ENCODE data around the gene LRRC28.
A peak's percentile ranks its signal among the peaks of the same experiment; 100 is the strongest.

LRRC28 gene

GRCh38 chr15:99433757-99434450, 182.6 kb downstream of the LRRC28 start:
- Mint-ChIP-seq H3K9me3 (no peaks in the 10 kb centered on the region), H3K27ac (peak overlapping the region; percentile 82), H3K4me1 (ENCODE audit: low read depth) (peaks cover 57% of the 10 kb centered on the region), H3K36me3 (ENCODE audit: low read depth) (no peaks in the 10 kb centered on the region), H3K27me3 (peaks cover 35% of the 10 kb centered on the region), H3K4me3 (no peak overlapping the region)
- intact Hi-C loops (cut with micrococcal nuclease), result no loop called here

GRCh38 chr15:99434506-99435112, 183.3 kb downstream of the LRRC28 start:
- intact Hi-C loops (cut with micrococcal nuclease), result no loop called here

GRCh38 chr15:99435113-99435695, 183.9 kb downstream of the LRRC28 start:
- Mint-ChIP-seq H3K4me1 (ENCODE audit: low read depth) (peaks cover 57% of the 10 kb centered on the region), H3K4me3 (no peak overlapping the region), H3K27ac (peak overlapping the region; percentile 82), H3K27me3 (peaks cover 40% of the 10 kb centered on the region), H3K36me3 (ENCODE audit: low read depth) (no peaks in the 10 kb centered on the region), H3K9me3 (no peaks in the 10 kb centered on the region)
- intact Hi-C loops (cut with micrococcal nuclease), result no loop called here

More at GRCh38 chr15:99434506-99435112, 183.3 kb downstream of the LRRC28 start:
- Mint-ChIP-seq H3K4me1 (ENCODE audit: low read depth) (peaks cover 57% of the 10 kb centered on the region), H3K27me3 (peaks cover 36% of the 10 kb centered on the region), H3K27ac (peak overlapping the region; percentile 82), H3K4me3 (no peak overlapping the region), H3K9me3 (no peaks in the 10 kb centered on the region), H3K36me3 (ENCODE audit: low read depth) (no peaks in the 10 kb centered on the region)

GRCh38 chr15:99435877-99436541, 184.7 kb downstream of the LRRC28 start:
- peaks cover 55% of the 10 kb centered on the region for H3K4me1 Mint-ChIP-seq (ENCODE audit: low read depth)
- no peaks in the 10 kb centered on the region for H3K9me3 Mint-ChIP-seq
- no peaks in the 10 kb centered on the region for H3K36me3 Mint-ChIP-seq (ENCODE audit: low read depth)
- H3K27ac Mint-ChIP-seq, result peak overlapping the region; percentile 30
- intact Hi-C loops (cut with micrococcal nuclease), result no loop called here
- H3K4me3 Mint-ChIP-seq, result no peak overlapping the region
- peaks cover 41% of the 10 kb centered on the region for H3K27me3 Mint-ChIP-seq

GRCh38 chr15:99436542-99437314, 185.4 kb downstream of the LRRC28 start:
- intact Hi-C loops (cut with micrococcal nuclease), result no loop called here
- Mint-ChIP-seq H3K9me3 (no peaks in the 10 kb centered on the region), H3K27ac (peak overlapping the region; percentile 30), H3K4me3 (no peak overlapping the region), H3K36me3 (ENCODE audit: low read depth) (no peaks in the 10 kb centered on the region), H3K4me1 (ENCODE audit: low read depth) (peaks cover 48% of the 10 kb centered on the region), H3K27me3 (peaks cover 41% of the 10 kb centered on the region)

- H3K4me3 Mint-ChIP-seq, result no peak overlapping the region
- H3K36me3 Mint-ChIP-seq (ENCODE audit: low read depth), result no peaks in the 10 kb centered on the region
- intact Hi-C loops (cut with micrococcal nuclease), result no loop called here
- H3K27ac Mint-ChIP-seq, result peak overlapping the region; percentile 30
- no peaks in the 10 kb centered on the region for H3K9me3 Mint-ChIP-seq
- H3K4me1 Mint-ChIP-seq (ENCODE audit: low read depth), result peaks cover 44% of the 10 kb centered on the region
- H3K27me3 Mint-ChIP-seq, result peaks cover 43% of the 10 kb centered on the region
These were observed 186.3 kb downstream of the LRRC28 start for GRCh38 chr15:99437315-99438223.

GRCh38 chr15:99438224-99438585, 186.9 kb downstream of the LRRC28 start:
- intact Hi-C loops (cut with micrococcal nuclease), result no loop called here
- Mint-ChIP-seq H3K36me3 (ENCODE audit: low read depth) (no peaks in the 10 kb centered on the region), H3K4me3 (no peak overlapping the region), H3K4me1 (ENCODE audit: low read depth) (peaks cover 41% of the 10 kb centered on the region), H3K9me3 (no peaks in the 10 kb centered on the region), H3K27me3 (peaks cover 49% of the 10 kb centered on the region), H3K27ac (no peak overlapping the region)

- Mint-ChIP-seq H3K4me1 (ENCODE audit: low read depth) (peaks cover 34% of the 10 kb centered on the region), H3K36me3 (ENCODE audit: low read depth) (no peaks in the 10 kb centered on the region), H3K4me3 (no peak overlapping the region), H3K27me3 (peaks cover 53% of the 10 kb centered on the region), H3K27ac (no peak overlapping the region), H3K9me3 (no peaks in the 10 kb centered on the region)
- intact Hi-C loops (cut with micrococcal nuclease), result no loop called here
These were observed 187.6 kb downstream of the LRRC28 start for GRCh38 chr15:99438691-99439523.

GRCh38 chr15:99439524-99439835, 188.2 kb downstream of the LRRC28 start:
- intact Hi-C loops (cut with micrococcal nuclease), result no loop called here
- H3K27ac Mint-ChIP-seq, result no peak overlapping the region
- no peak overlapping the region for H3K4me3 Mint-ChIP-seq
- no peaks in the 10 kb centered on the region for H3K36me3 Mint-ChIP-seq (ENCODE audit: low read depth)
- H3K4me1 Mint-ChIP-seq (ENCODE audit: low read depth), result peaks cover 29% of the 10 kb centered on the region
- no peaks in the 10 kb centered on the region for H3K9me3 Mint-ChIP-seq
- peaks cover 50% of the 10 kb centered on the region for H3K27me3 Mint-ChIP-seq

- Mint-ChIP-seq H3K9me3 (no peaks in the 10 kb centered on the region), H3K36me3 (ENCODE audit: low read depth) (no peaks in the 10 kb centered on the region), H3K27ac (no peak overlapping the region), H3K27me3 (peaks cover 45% of the 10 kb centered on the region), H3K4me3 (no peak overlapping the region), H3K4me1 (ENCODE audit: low read depth) (peaks cover 23% of the 10 kb centered on the region)
- intact Hi-C loops (cut with micrococcal nuclease), result no loop called here
These were observed 188.7 kb downstream of the LRRC28 start for GRCh38 chr15:99440029-99440428.

Data from dendritic cell treated with granulocyte-macrophage colony-stimulating factor and Interleukin-4, amounts not matched to agents 40 ng/mL and 50 ng/mL, for 4 days (primary cell).